Measurements from ENCODE around the gene LRP1.

Gene LRP1

GRCh38 chr12:57145460-57146059, 17.3 kb downstream of the LRP1 start:
- no peaks in the 10 kb centered on the region for H4K20me1 ChIP-seq (ENCODE audit: control insufficient read depth, insufficient read depth, low read depth, low read length)

GRCh38 chr12:57146092-57146491, 17.8 kb downstream of the LRP1 start:
- Histone ChIP-seq H3K4me2 (ENCODE audit: low read length) (no peak overlapping the region), H3K27ac (ENCODE audit: low read depth, low read length) (no peak overlapping the region), H3K4me3 (ENCODE audit: low read length) (no peak overlapping the region), H3K36me3 (ENCODE audit: control insufficient read depth, low read length) (no peaks in the 10 kb centered on the region), H3K27me3 (ENCODE audit: control insufficient read depth, low read length) (no peaks in the 10 kb centered on the region), H3F3A (ENCODE audit: control insufficient read depth, insufficient read depth) (no peaks in the 10 kb centered on the region), H4K20me1 (ENCODE audit: control insufficient read depth, insufficient read depth, low read depth, low read length) (no peaks in the 10 kb centered on the region), H3K4me1 (ENCODE audit: control insufficient read depth, low read length) (peaks cover 6% of the 10 kb centered on the region; the same call in 1 of the 2 replicates), H3K79me2 (ENCODE audit: control insufficient read depth, low read length) (no peaks in the 10 kb centered on the region), H3K9me2 (replicated peaks; ENCODE audit: control insufficient read depth, low read length) (no peaks in the 10 kb centered on the region), H3K9me3 (ENCODE audit: control insufficient read depth, insufficient read depth, low read length) (no peaks in the 10 kb centered on the region)
- TF ChIP-seq CTCF (IDR thresholded peaks at IDR 0.05; ENCODE audit: low read depth, low read length, poor library complexity, severe bottlenecking) = no peak
- TF ChIP-seq EZH2phosphoT487 (IDR thresholded peaks at IDR 0.05; ENCODE audit: borderline replicate concordance, low read length) = no peak

More at GRCh38 chr12:57145460-57146059, 17.3 kb downstream of the LRP1 start:
- no peak overlapping the region for H3K4me3 ChIP-seq (ENCODE audit: low read length)
- no peaks in the 10 kb centered on the region for H3F3A ChIP-seq (ENCODE audit: control insufficient read depth, insufficient read depth)
- TF ChIP-seq EZH2phosphoT487 (IDR thresholded peaks at IDR 0.05; ENCODE audit: borderline replicate concordance, low read length) = no peak
- TF ChIP-seq CTCF (IDR thresholded peaks at IDR 0.05; ENCODE audit: low read depth, low read length, poor library complexity, severe bottlenecking) = no peak
- no peak overlapping the region for H3K4me2 ChIP-seq (ENCODE audit: low read length)
- H3K9me2 ChIP-seq (replicated peaks; ENCODE audit: control insufficient read depth, low read length) = no peaks in the 10 kb centered on the region
- peaks cover 6% of the 10 kb centered on the region; the same call in 1 of the 2 replicates for H3K4me1 ChIP-seq (ENCODE audit: control insufficient read depth, low read length)
- no peaks in the 10 kb centered on the region for H3K36me3 ChIP-seq (ENCODE audit: control insufficient read depth, low read length)
- no peaks in the 10 kb centered on the region for H3K9me3 ChIP-seq (ENCODE audit: control insufficient read depth, insufficient read depth, low read length)
- no peak overlapping the region for H3K27ac ChIP-seq (ENCODE audit: low read depth, low read length)
- H3K79me2 ChIP-seq (ENCODE audit: control insufficient read depth, low read length) = no peaks in the 10 kb centered on the region
- no peaks in the 10 kb centered on the region for H3K27me3 ChIP-seq (ENCODE audit: control insufficient read depth, low read length)

- Histone ChIP-seq H3K4me3 (ENCODE audit: low read length) (no peak within 1 kb of the TSS), H3K27ac (ENCODE audit: low read depth, low read length) (no peak within 1 kb of the TSS)
- no peak for TF ChIP-seq CTCF (IDR thresholded peaks at IDR 0.05; ENCODE audit: low read depth, low read length, poor library complexity, severe bottlenecking)
- no peak for TF ChIP-seq EZH2phosphoT487 (IDR thresholded peaks at IDR 0.05; ENCODE audit: borderline replicate concordance, low read length)
These were observed 19.0 kb downstream of the LRP1 start, which contains the start of gene LRP1-AS for GRCh38 chr12:57146961-57147944. Gene LRP1-AS (minus strand): TSS chr12:57147619.

More at GRCh38 chr12:57146961-57147944, 19.0 kb downstream of the LRP1 start, which contains the start of gene LRP1-AS:
- H3F3A ChIP-seq (ENCODE audit: control insufficient read depth, insufficient read depth) = no peaks in the 10 kb centered on the region
- peaks cover 6% of the 10 kb centered on the region; the same call in 1 of the 2 replicates for H3K4me1 ChIP-seq (ENCODE audit: control insufficient read depth, low read length)
- H4K20me1 ChIP-seq (ENCODE audit: control insufficient read depth, insufficient read depth, low read depth, low read length) = no peaks in the 10 kb centered on the region
- no peaks in the 10 kb centered on the region for H3K9me3 ChIP-seq (ENCODE audit: control insufficient read depth, insufficient read depth, low read length)
- H3K79me2 ChIP-seq (ENCODE audit: control insufficient read depth, low read length) = no peaks in the 10 kb centered on the region
- no peaks in the 10 kb centered on the region for H3K27me3 ChIP-seq (ENCODE audit: control insufficient read depth, low read length)
- no peaks in the 10 kb centered on the region for H3K36me3 ChIP-seq (ENCODE audit: control insufficient read depth, low read length)
- H3K9me2 ChIP-seq (replicated peaks; ENCODE audit: control insufficient read depth, low read length) = no peaks in the 10 kb centered on the region
- no peak within 1 kb of the TSS for H3K4me2 ChIP-seq (ENCODE audit: low read length)

All from DOHH2 (cell line).